ENCODE data around the gene CLEC2A.
A peak's percentile ranks its signal among the peaks of the same experiment; 100 is the strongest.

GRCh38 chr12:9868311-9868801 is 63.8 kb downstream of the CLEC2A start:
- TF ChIP-seq, protein P1, sequence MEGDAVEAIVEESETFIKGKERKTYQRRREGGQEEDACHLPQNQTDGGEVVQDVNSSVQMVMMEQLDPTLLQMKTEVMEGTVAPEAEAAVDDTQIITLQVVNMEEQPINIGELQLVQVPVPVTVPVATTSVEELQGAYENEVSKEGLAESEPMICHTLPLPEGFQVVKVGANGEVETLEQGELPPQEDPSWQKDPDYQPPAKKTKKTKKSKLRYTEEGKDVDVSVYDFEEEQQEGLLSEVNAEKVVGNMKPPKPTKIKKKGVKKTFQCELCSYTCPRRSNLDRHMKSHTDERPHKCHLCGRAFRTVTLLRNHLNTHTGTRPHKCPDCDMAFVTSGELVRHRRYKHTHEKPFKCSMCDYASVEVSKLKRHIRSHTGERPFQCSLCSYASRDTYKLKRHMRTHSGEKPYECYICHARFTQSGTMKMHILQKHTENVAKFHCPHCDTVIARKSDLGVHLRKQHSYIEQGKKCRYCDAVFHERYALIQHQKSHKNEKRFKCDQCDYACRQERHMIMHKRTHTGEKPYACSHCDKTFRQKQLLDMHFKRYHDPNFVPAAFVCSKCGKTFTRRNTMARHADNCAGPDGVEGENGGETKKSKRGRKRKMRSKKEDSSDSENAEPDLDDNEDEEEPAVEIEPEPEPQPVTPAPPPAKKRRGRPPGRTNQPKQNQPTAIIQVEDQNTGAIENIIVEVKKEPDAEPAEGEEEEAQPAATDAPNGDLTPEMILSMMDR (IDR thresholded peaks at IDR 0.05) = no peak
- TF ChIP-seq EP300 (IDR thresholded peaks at IDR 0.05) = no peak
- peak in 1 of 4 donors; percentile 23 for TF ChIP-seq POLR2AphosphoS5 (IDR thresholded peaks at IDR 0.05)
